KOPT-K1 (cell line): ENCODE data around the gene ADGRG6.
"Not testable (repeated sequence)": the region's sequence is repeated elsewhere in the genome, so short reads cannot be mapped to it uniquely, and the experiment has no call there.

Experiments
- H3K27ac ChIP-seq: fragments of 200-600 bp; sonication (generic); 2 replicates; pipeline ENCODE4 v1.5.1; 2016; ENCODE audit warnings: antibody characterized with exemption, mild to moderate bottlenecking, low read depth, low read length; ENCODE audit not compliant: poor library complexity, severe bottlenecking
- H3K36me3 ChIP-seq: fragments of 200-600 bp; sonication (generic); 2 replicates; pipeline ENCODE4 v1.5.1; 2017; ENCODE audit warnings: antibody characterized with exemption, mild to moderate bottlenecking, low read length, moderate library complexity; ENCODE audit not compliant: insufficient read depth
- H3K9me3 ChIP-seq: fragments of 200-600 bp; sonication (generic); 2 replicates; pipeline ENCODE4 v1.5.1; 2017; ENCODE audit warnings: antibody characterized with exemption, low read length, mild to moderate bottlenecking; ENCODE audit not compliant: insufficient read depth, poor library complexity, severe bottlenecking

The ADGRG6 gene

GRCh38 chr6:142280927-142281326 lies 20.9 kb upstream of the ADGRG6 start:
- H3K36me3 ChIP-seq, result no peaks in the 10 kb centered on the region
- no peaks in the 10 kb centered on the region for H3K9me3 ChIP-seq

GRCh38 chr6:142283138-142283537 lies 18.7 kb upstream of the ADGRG6 start:
- not testable (repeated sequence) for H3K36me3 ChIP-seq, H3K9me3 ChIP-seq

More at GRCh38 chr6:142280927-142281326, 20.9 kb upstream of the ADGRG6 start:
- H3K27ac ChIP-seq, result no peak overlapping the region

GRCh38 chr6:142284419-142284818 lies 17.4 kb upstream of the ADGRG6 start:
- H3K9me3 ChIP-seq, result no peaks in the 10 kb centered on the region
- H3K27ac ChIP-seq, result no peak overlapping the region
- no peaks in the 10 kb centered on the region for H3K36me3 ChIP-seq

More at GRCh38 chr6:142283138-142283537, 18.7 kb upstream of the ADGRG6 start:
- not testable (repeated sequence) for H3K27ac ChIP-seq

GRCh38 chr6:142285235-142286087 lies 16.3 kb upstream of the ADGRG6 start:
- H3K27ac ChIP-seq, result no peak overlapping the region
- H3K9me3 ChIP-seq, result no peaks in the 10 kb centered on the region
- no peaks in the 10 kb centered on the region for H3K36me3 ChIP-seq

- no peaks in the 10 kb centered on the region for H3K36me3 ChIP-seq
Observed at GRCh38 chr6:142286088-142286409, 15.8 kb upstream of the ADGRG6 start.

GRCh38 chr6:142289687-142290086 lies 12.1 kb upstream of the ADGRG6 start:
- no peak overlapping the region for H3K27ac ChIP-seq
- no peaks in the 10 kb centered on the region for H3K36me3 ChIP-seq
- no peaks in the 10 kb centered on the region for H3K9me3 ChIP-seq

More at GRCh38 chr6:142286088-142286409, 15.8 kb upstream of the ADGRG6 start:
- no peaks in the 10 kb centered on the region for H3K9me3 ChIP-seq
- H3K27ac ChIP-seq, result no peak overlapping the region

GRCh38 chr6:142290851-142291250 lies 11.0 kb upstream of the ADGRG6 start:
- no peaks in the 10 kb centered on the region for H3K36me3 ChIP-seq

GRCh38 chr6:142291512-142291911 lies 10.3 kb upstream of the ADGRG6 start:
- Histone ChIP-seq H3K9me3 (no peaks in the 10 kb centered on the region), H3K36me3 (no peaks in the 10 kb centered on the region), H3K27ac (no peak overlapping the region)

More at GRCh38 chr6:142290851-142291250, 11.0 kb upstream of the ADGRG6 start:
- H3K27ac ChIP-seq, result no peak overlapping the region
- no peaks in the 10 kb centered on the region for H3K9me3 ChIP-seq

GRCh38 chr6:142292166-142292924 lies 9.5 kb upstream of the ADGRG6 start:
- no peak overlapping the region for H3K27ac ChIP-seq
- no peaks in the 10 kb centered on the region for H3K36me3 ChIP-seq
- H3K9me3 ChIP-seq, result no peaks in the 10 kb centered on the region

GRCh38 chr6:142293121-142293520 lies 8.7 kb upstream of the ADGRG6 start:
- Histone ChIP-seq H3K27ac (no peak overlapping the region), H3K36me3 (no peaks in the 10 kb centered on the region), H3K9me3 (no peaks in the 10 kb centered on the region)

- Histone ChIP-seq H3K9me3 (no peaks in the 10 kb centered on the region), H3K27ac (no peak overlapping the region), H3K36me3 (no peaks in the 10 kb centered on the region)
Observed at GRCh38 chr6:142294679-142295078, 7.1 kb upstream of the ADGRG6 start.

- Histone ChIP-seq H3K27ac (no peak overlapping the region), H3K9me3 (peaks cover 7% of the 10 kb centered on the region), H3K36me3 (no peaks in the 10 kb centered on the region)
Observed at GRCh38 chr6:142296975-142297604, 4.7 kb upstream of the ADGRG6 start.

- no peaks in the 10 kb centered on the region for H3K36me3 ChIP-seq
- no peak overlapping the region for H3K27ac ChIP-seq
- H3K9me3 ChIP-seq, result peaks cover 8% of the 10 kb centered on the region
Observed at GRCh38 chr6:142297605-142297995, 4.2 kb upstream of the ADGRG6 start.

GRCh38 chr6:142297996-142298753 lies 3.6 kb upstream of the ADGRG6 start:
- H3K27ac ChIP-seq, result no peak overlapping the region
- H3K36me3 ChIP-seq, result no peaks in the 10 kb centered on the region
- H3K9me3 ChIP-seq, result peaks cover 8% of the 10 kb centered on the region

GRCh38 chr6:142300302-142300701 lies 1.5 kb upstream of the ADGRG6 start:
- H3K9me3 ChIP-seq, result peaks cover 8% of the 10 kb centered on the region
- no peaks in the 10 kb centered on the region for H3K36me3 ChIP-seq
- H3K27ac ChIP-seq, result no peak overlapping the region
